IMR-90 (cell line): ENCODE data around the gene ABI3BP. TPM values are rescaled to one million over a fixed set of nuclear protein-coding genes. Genes with fewer than 3 reads are reported as not detected.

Experiments
- ATAC-seq: fragments of 200-7000 bp; cut with Tn5 transposase; 2 replicates; pipeline ENCODE4 v1.9.1; 2020; ENCODE audit warnings: low read depth, mild to moderate bottlenecking, moderate library complexity
- BruUV-seq: library from RNA; stranded (reverse); fragments of 400-500 nt; replicated peaks from 2 replicates; lab custom pipeline; 2021; lab: Mats Ljungman, UMichigan
- CTCF ChIA-PET: fragments of 300-600 bp; formaldehyde crosslinking; extraction: SDS; loops from one replicate; lab custom pipeline; 2021; ENCODE audit warnings: antibody characterized with exemption; lab: Yijun Ruan, JAX
- POLR2A ChIA-PET: fragments of 300-600 bp; sonication (Branson Sonifier 250); formaldehyde crosslinking; loops from one replicate; lab custom pipeline; 2022; ENCODE audit warnings: antibody characterized with exemption; ENCODE audit not compliant: unreplicated experiment; lab: Charles Lee
- DNase-seq: peaks from one replicate; pipeline ENCODE4 v3.0.0; 2013
- H2AFZ ChIP-seq: replicated peaks from 2 replicates; pipeline ENCODE3; 2013; ENCODE audit warnings: low read length, mild to moderate bottlenecking; ENCODE audit not compliant: poor library complexity
- H2AK5ac ChIP-seq: 2 replicates; pipeline ENCODE4 v1.6.1; 2013; ENCODE audit warnings: low read depth, low read length, inconsistent platforms
- H2AK9ac ChIP-seq: replicated peaks from 2 replicates; pipeline ENCODE3; 2013; ENCODE audit warnings: mild to moderate bottlenecking, low read depth, low read length, moderate library complexity; ENCODE audit not compliant: poor library complexity
- H2BK120ac ChIP-seq: 2 replicates; pipeline ENCODE4 v1.6.1; 2013; ENCODE audit warnings: low read depth, low read length, inconsistent platforms
- H2BK15ac ChIP-seq: 3 replicates; pipeline ENCODE4 v1.6.1; 2013; ENCODE audit warnings: low read depth, low read length, inconsistent platforms
- H2BK20ac ChIP-seq: 2 replicates; pipeline ENCODE4 v1.6.1; 2013; ENCODE audit warnings: low read depth, mild to moderate bottlenecking, inconsistent platforms, low read length, moderate library complexity
- H2BK5ac ChIP-seq: 2 replicates; pipeline ENCODE4 v1.6.1; 2013; ENCODE audit warnings: mild to moderate bottlenecking, low read depth, low read length, inconsistent platforms; ENCODE audit not compliant: poor library complexity, severe bottlenecking
- H3K14ac ChIP-seq: replicated peaks from 2 replicates; pipeline ENCODE4 v1.6.1; 2013; ENCODE audit warnings: low read depth, low read length, inconsistent platforms
- H3K18ac ChIP-seq: 2 replicates; pipeline ENCODE4 v1.6.1; 2013; ENCODE audit warnings: low read depth, low read length, control low read depth
- H3K23ac ChIP-seq: 2 replicates; pipeline ENCODE4 v1.6.1; 2013; ENCODE audit warnings: low read depth, low read length, inconsistent platforms
- H3K27ac ChIP-seq: 2 replicates; pipeline ENCODE4 v1.5.1; 2013; ENCODE audit warnings: mild to moderate bottlenecking, control low read depth, low read length; ENCODE audit not compliant: insufficient read depth
- H3K27me3 ChIP-seq: 2 replicates; pipeline ENCODE4 v1.6.1; 2013; ENCODE audit warnings: low read length; ENCODE audit not compliant: control insufficient read depth, insufficient read depth
- H3K36me3 ChIP-seq: 2 replicates; pipeline ENCODE4 v1.6.1; 2013; ENCODE audit warnings: low read length, mixed read lengths; ENCODE audit not compliant: control insufficient read depth, insufficient read depth
- H3K4ac ChIP-seq: 2 replicates; pipeline ENCODE4 v1.6.1; 2013; ENCODE audit warnings: low read depth, low read length, inconsistent platforms
- H3K4me1 ChIP-seq: 2 replicates; pipeline ENCODE4 v1.6.1; 2013; ENCODE audit warnings: low read length, mixed read lengths; ENCODE audit not compliant: control insufficient read depth, insufficient read depth
- H3K4me2 ChIP-seq: 2 replicates; pipeline ENCODE4 v1.6.1; 2013; ENCODE audit warnings: low read depth, mild to moderate bottlenecking, control low read depth, low read length, moderate library complexity
- H3K4me3 ChIP-seq: 2 replicates; pipeline ENCODE4 v1.5.1; 2013; ENCODE audit warnings: low read depth, mild to moderate bottlenecking, control low read depth, low read length, moderate library complexity; ENCODE audit not compliant: insufficient read depth
- H3K56ac ChIP-seq: 2 replicates; pipeline ENCODE4 v1.6.1; 2013; ENCODE audit warnings: low read length, inconsistent platforms; ENCODE audit not compliant: insufficient read depth; ENCODE audit errors: extremely low read depth
- H3K79me1 ChIP-seq, 2 experiments: 2 replicates each; pipeline ENCODE4 v1.6.1; 2013; ENCODE audit warnings: low read length in 2 of 2, inconsistent platforms in 1 of 2, low read depth in 1 of 2
- H3K9ac ChIP-seq: 2 replicates; pipeline ENCODE4 v1.6.1; 2013; ENCODE audit warnings: low read depth, low read length, control low read depth
- H3K9me1 ChIP-seq: 2 replicates; pipeline ENCODE4 v1.6.1; 2013; ENCODE audit warnings: low read length, inconsistent platforms; ENCODE audit not compliant: insufficient read depth
- H3K9me3 ChIP-seq: 2 replicates; pipeline ENCODE4 v1.6.1; 2013; ENCODE audit warnings: low read length; ENCODE audit not compliant: control insufficient read depth, insufficient read depth
- H4K20me1 ChIP-seq: 2 replicates; pipeline ENCODE4 v1.6.1; 2013; ENCODE audit warnings: low read length, inconsistent platforms; ENCODE audit not compliant: insufficient read depth
- H4K5ac ChIP-seq: 2 replicates; pipeline ENCODE4 v1.6.1; 2013; ENCODE audit warnings: mild to moderate bottlenecking, low read depth, low read length, control low read depth
- H4K8ac ChIP-seq, 2 experiments: 2 replicates each; pipeline ENCODE4 v1.6.1; 2013; ENCODE audit warnings: low read depth in 2 of 2, low read length in 2 of 2, control low read depth in 1 of 2, inconsistent platforms in 1 of 2
- H4K91ac ChIP-seq: 2 replicates; pipeline ENCODE4 v1.6.1; 2013; ENCODE audit warnings: low read depth, low read length, inconsistent platforms; ENCODE audit not compliant: insufficient read depth
- BHLHE40 ChIP-seq: fragments of 150-350 bp; IDR thresholded peaks from 2 replicates; pipeline ENCODE4 v1.6.1; 2016; ENCODE audit warnings: mild to moderate bottlenecking, low read depth, low read length
- RFX5 ChIP-seq: IDR thresholded peaks from 2 replicates; pipeline ENCODE4 v1.8.0; 2012; ENCODE audit warnings: low read depth, mild to moderate bottlenecking, low read length, moderate library complexity
- WGBS, 2 experiments: methylation state at CpG; one replicate each; pipeline versions ENCODE4 v1.1.5 to v1.1.7; 2013; ENCODE audit warnings: missing lambda C conversion rate in 2 of 2; ENCODE audit not compliant: insufficient read length in 1 of 2; ENCODE audit errors: extremely low coverage in 2 of 2; 5-methylcytosine and 5-hydroxymethylcytosine counted together
- dilution Hi-C: fragments of 300-500 bp; cut with HindIII; formaldehyde crosslinking; loops from one replicate; pipeline ENCODE4 v1.14.3; 2018; ENCODE audit warnings: low sequenced_read_pairs; ENCODE audit not compliant: unreplicated experiment
- in situ Hi-C: fragments of 300-500 bp; cut with MboI; formaldehyde crosslinking; loops from 3 replicates; pipeline ENCODE4 v1.14.3; 2019; ENCODE audit warnings: low sequenced_read_pairs, inconsistent platforms, mixed read lengths
- intact Hi-C: fragments of 100-400 bp; cut with micrococcal nuclease; formaldehyde crosslinking; loops from 2 replicates; pipeline ENCODE4 v1.10.0; 2022
- polyA plus RNA-seq, 3 experiments: library from polyadenylated mRNA; depleted of rRNA; stranded (reverse); fragments of >200 nt; gene quantifications; 2 replicates each; pipeline ENCODE4 v1.2.3, GENCODE V29; 2012; ENCODE audit warnings: low replicate concordance in 1 of 3
- total RNA-seq: library from RNA; depleted of rRNA; stranded (reverse); fragments of >200 nt; gene quantifications from 2 replicates; pipeline ENCODE4 v1.2.3, GENCODE V29; 2012

ABI3BP gene
- total and polyA plus RNA-seq, 2 of the 4 experiments (the other 2 are of a cell fraction), result 3.0 to 26.7 TPM

DNA sequence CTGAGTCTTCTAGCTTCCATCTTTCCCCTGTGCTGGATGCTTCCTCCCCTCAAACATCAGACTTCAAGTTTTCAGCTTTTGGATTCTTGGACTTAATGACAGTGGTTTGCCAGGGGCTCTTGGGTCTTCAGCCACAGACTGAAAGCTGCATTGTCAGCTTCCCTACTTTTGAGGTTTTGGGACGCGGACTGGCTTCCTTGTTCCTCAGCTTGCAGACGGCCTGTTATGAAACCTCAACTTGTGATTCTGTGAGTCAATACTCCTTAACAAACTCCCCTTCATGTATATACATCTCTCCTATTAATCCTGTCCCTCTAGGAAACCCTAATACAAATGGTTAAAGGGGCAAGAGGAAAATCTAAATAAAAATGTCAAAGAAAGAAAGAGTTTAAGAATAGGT lies 100.1 kb downstream of the ABI3BP start:
- Histone ChIP-seq H3K4me3 (no peak overlapping the region), H3K9me3 (no peaks in the 10 kb centered on the region), H2BK15ac (no peak overlapping the region), H3K14ac (no peak overlapping the region), H3K4me1 (no peaks in the 10 kb centered on the region), H2BK20ac (no peak overlapping the region), H3K9ac (no peak overlapping the region), H2AK9ac (no peak overlapping the region), H2BK5ac (no peak overlapping the region), H3K23ac (no peak overlapping the region), H4K20me1 (no peaks in the 10 kb centered on the region), H3K4ac (no peak overlapping the region), H3K79me1 (no peaks in the 10 kb centered on the region), H3K4me2 (no peak overlapping the region), H2BK120ac (no peak overlapping the region), H3K27me3 (no peaks in the 10 kb centered on the region), H4K91ac (no peak overlapping the region), H2AK5ac (no peak overlapping the region), H3K56ac (no peak overlapping the region), H3K36me3 (no peaks in the 10 kb centered on the region), H2AFZ (no peak overlapping the region), H4K8ac (no peak overlapping the region), H3K9me1 (no peaks in the 10 kb centered on the region), H4K5ac (no peak overlapping the region), H3K18ac (no peak overlapping the region), H3K27ac (no peak overlapping the region)
- intact Hi-C loops (loop anchor here (1.0 to 10.0 kb wide), 6 partner anchors 156 to 672 kb away; partner anchors contain the start of genes SENP7 and TRMT10C), dilution Hi-C loops (no loop called here), in situ Hi-C loops (loop anchor here (5.0 kb wide), 1 partner anchor 299 kb away; no protein-coding TSS in a partner anchor)
- ATAC-seq (no peak), DNase-seq (peak; percentile 6)
- no CpG with 5 or more reads among the region's 3 CpGs for WGBS, 2 experiments
- TF ChIP-seq RFX5, result no peak
- no peak for TF ChIP-seq BHLHE40
- BruUV-seq, result no TSS peak
- POLR2A ChIA-PET, result interaction anchor here (0.6 kb wide), 1 partner anchor 303 kb away, joined by 3 read pairs; no protein-coding TSS in a partner anchor
- CTCF ChIA-PET, result interaction anchor here (0.7 to 4.2 kb wide), 5 partner anchors 18 to 489 kb away, joined by 3 to 30 read pairs (median 4); no protein-coding TSS in a partner anchor
